ENCODE data around the gene EXD3. TPM values are rescaled to one million over a fixed set of nuclear protein-coding genes. Genes with fewer than 3 reads are reported as not detected.
A peak's percentile ranks its signal among the peaks of the same experiment; 100 is the strongest.

EXD3 gene
- total and polyA plus RNA-seq, 2 of the 4 experiments (the other 2 are of a cell fraction), result 1.1 to 7.4 TPM

DNA sequence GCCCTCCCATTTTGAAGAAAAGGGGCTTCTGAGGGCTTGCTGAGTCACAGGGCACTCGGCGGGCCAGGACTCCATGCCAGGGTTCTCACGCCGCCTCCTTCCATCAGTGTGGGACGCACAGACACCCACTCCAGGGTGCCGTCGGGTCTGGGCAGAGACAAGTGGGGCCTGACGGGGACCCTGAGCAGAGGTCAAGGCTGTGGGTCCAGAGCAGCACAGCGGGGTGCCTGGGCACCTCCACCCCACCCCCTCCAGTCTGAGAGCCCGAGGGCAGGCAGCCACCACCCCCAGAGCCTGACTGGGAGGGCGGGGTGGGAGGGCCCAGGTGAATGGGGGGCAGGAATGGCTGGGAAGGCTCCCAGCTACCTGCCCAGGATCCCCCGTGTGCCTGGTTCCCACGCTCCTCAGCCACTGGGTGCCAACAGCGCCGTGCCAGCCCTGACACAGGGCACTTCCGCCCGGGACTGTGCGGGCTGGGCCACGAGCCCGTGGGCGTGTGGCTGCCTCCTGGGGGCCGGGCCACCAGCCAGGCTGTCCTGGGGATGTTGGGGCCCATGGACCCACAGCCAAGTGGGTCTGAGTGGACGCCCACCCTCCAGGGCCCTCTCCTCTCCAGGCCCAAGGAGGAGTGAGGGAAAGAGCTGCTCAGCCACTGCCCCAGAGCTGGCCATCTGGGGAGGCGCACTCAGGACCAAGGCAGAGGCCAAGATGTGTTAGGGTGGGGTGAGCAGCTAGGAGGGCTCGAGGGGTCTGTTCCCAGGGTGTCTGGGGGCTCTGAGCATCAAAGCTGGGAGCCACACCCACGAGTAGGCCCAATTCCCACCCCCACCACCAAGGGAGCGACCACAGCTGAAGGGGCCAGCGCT is 110.7 kb downstream of the EXD3 start:
- CTCF ChIA-PET, result interaction anchor here (1.2 kb wide), 1 partner anchor 10 kb away, joined by 4 read pairs; the partner anchor contains the start of gene NRARP
- H3K4me3 ChIP-seq (ENCODE audit: insufficient read depth, low read depth, low read length), result no peak overlapping the region
- dilution Hi-C loops (cut with HindIII; ENCODE audit: low sequenced_read_pairs, unreplicated experiment), result no loop called here

More for the DNA sequence above, 110.7 kb downstream of the EXD3 start:
- no peak overlapping the region for H2BK5ac ChIP-seq (ENCODE audit: low read depth, low read length, poor library complexity, severe bottlenecking)
- no peak overlapping the region for H3K14ac ChIP-seq (replicated peaks; ENCODE audit: low read depth, low read length)
- no peaks in the 10 kb centered on the region for H4K20me1 ChIP-seq (ENCODE audit: insufficient read depth, low read length)
- POLR2A ChIA-PET (ENCODE audit: unreplicated experiment), result no interaction called here
- H2BK15ac ChIP-seq (ENCODE audit: low read depth, low read length), result no peak overlapping the region
- peak overlapping the region; percentile 78 for H2AK9ac ChIP-seq (replicated peaks; ENCODE audit: low read depth, low read length, poor library complexity)
- intact Hi-C loops (cut with micrococcal nuclease), result no loop called here
- no peak overlapping the region for H3K18ac ChIP-seq (ENCODE audit: low read depth, low read length)
- no peak overlapping the region for H4K5ac ChIP-seq (ENCODE audit: low read depth, low read length)
- ATAC-seq (ENCODE audit: low read depth) (no peak), DNase-seq (no peak)
- no peak overlapping the region for H2AFZ ChIP-seq (replicated peaks; ENCODE audit: low read length, poor library complexity)
- 92% methylated on average over 9 of the region's 28 CpGs; no CpG with 5 or more reads in 1 of the 2 experiments for WGBS, 2 experiments (ENCODE audit: extremely low coverage in 2 of 2, insufficient read length in 1 of 2)
- no peak overlapping the region for H3K4ac ChIP-seq (ENCODE audit: low read depth, low read length)
- H3K9me1 ChIP-seq (ENCODE audit: insufficient read depth, low read length), result no peaks in the 10 kb centered on the region
- no peak overlapping the region for H2BK120ac ChIP-seq (ENCODE audit: low read depth, low read length)
- TF ChIP-seq RCOR1 (IDR thresholded peaks at IDR 0.05; ENCODE audit: insufficient replicate concordance, low read length) (no peak), SMC3 (IDR thresholded peaks at IDR 0.05; ENCODE audit: low read depth, low read length) (no peak), CHD1 (IDR thresholded peaks at IDR 0.05; ENCODE audit: low read depth, low read length) (no peak), NFE2L2 (IDR thresholded peaks at IDR 0.05; ENCODE audit: low read depth, low read length) (no peak), RFX5 (IDR thresholded peaks at IDR 0.05; ENCODE audit: low read depth, low read length) (no peak), RAD21 (IDR thresholded peaks at IDR 0.05; ENCODE audit: low read length) (no peak), MAZ (IDR thresholded peaks at IDR 0.05; ENCODE audit: borderline replicate concordance, low read depth, low read length) (no peak), MXI1 (IDR thresholded peaks at IDR 0.05; ENCODE audit: borderline replicate concordance, low read depth, low read length) (no peak), FOS (IDR thresholded peaks at IDR 0.05; ENCODE audit: low read depth, low read length) (no peak)
- TF ChIP-seq, protein P1, sequence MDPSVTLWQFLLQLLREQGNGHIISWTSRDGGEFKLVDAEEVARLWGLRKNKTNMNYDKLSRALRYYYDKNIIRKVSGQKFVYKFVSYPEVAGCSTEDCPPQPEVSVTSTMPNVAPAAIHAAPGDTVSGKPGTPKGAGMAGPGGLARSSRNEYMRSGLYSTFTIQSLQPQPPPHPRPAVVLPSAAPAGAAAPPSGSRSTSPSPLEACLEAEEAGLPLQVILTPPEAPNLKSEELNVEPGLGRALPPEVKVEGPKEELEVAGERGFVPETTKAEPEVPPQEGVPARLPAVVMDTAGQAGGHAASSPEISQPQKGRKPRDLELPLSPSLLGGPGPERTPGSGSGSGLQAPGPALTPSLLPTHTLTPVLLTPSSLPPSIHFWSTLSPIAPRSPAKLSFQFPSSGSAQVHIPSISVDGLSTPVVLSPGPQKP (IDR thresholded peaks at IDR 0.05; ENCODE audit: borderline replicate concordance, low read depth, low read length), result no peak
- TF ChIP-seq, protein P2, sequence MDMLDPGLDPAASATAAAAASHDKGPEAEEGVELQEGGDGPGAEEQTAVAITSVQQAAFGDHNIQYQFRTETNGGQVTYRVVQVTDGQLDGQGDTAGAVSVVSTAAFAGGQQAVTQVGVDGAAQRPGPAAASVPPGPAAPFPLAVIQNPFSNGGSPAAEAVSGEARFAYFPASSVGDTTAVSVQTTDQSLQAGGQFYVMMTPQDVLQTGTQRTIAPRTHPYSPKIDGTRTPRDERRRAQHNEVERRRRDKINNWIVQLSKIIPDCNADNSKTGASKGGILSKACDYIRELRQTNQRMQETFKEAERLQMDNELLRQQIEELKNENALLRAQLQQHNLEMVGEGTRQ (IDR thresholded peaks at IDR 0.05; ENCODE audit: low read depth, low read length), result no peak
- TF ChIP-seq, protein P3, sequence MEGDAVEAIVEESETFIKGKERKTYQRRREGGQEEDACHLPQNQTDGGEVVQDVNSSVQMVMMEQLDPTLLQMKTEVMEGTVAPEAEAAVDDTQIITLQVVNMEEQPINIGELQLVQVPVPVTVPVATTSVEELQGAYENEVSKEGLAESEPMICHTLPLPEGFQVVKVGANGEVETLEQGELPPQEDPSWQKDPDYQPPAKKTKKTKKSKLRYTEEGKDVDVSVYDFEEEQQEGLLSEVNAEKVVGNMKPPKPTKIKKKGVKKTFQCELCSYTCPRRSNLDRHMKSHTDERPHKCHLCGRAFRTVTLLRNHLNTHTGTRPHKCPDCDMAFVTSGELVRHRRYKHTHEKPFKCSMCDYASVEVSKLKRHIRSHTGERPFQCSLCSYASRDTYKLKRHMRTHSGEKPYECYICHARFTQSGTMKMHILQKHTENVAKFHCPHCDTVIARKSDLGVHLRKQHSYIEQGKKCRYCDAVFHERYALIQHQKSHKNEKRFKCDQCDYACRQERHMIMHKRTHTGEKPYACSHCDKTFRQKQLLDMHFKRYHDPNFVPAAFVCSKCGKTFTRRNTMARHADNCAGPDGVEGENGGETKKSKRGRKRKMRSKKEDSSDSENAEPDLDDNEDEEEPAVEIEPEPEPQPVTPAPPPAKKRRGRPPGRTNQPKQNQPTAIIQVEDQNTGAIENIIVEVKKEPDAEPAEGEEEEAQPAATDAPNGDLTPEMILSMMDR (conservative IDR thresholded peaks at IDR 0.05; ENCODE audit: low read depth, low read length), result no peak
- H3K4me1 ChIP-seq (ENCODE audit: control insufficient read depth, insufficient read depth, low read length), result 0 out of 2 replicates have a peak, but pooled peaks cover 2% of the 10 kb centered on the region
- no peak overlapping the region for H2AK5ac ChIP-seq (ENCODE audit: low read depth, low read length)
- H3K23ac ChIP-seq (ENCODE audit: low read depth, low read length), result no peak overlapping the region
- no peak overlapping the region for H4K91ac ChIP-seq (ENCODE audit: insufficient read depth, low read depth, low read length)
- H2BK20ac ChIP-seq (ENCODE audit: low read depth, low read length), result no peak overlapping the region
- H3K36me3 ChIP-seq (ENCODE audit: control insufficient read depth, insufficient read depth, low read length), result no peaks in the 10 kb centered on the region
- H3K56ac ChIP-seq (ENCODE audit: extremely low read depth, insufficient read depth, low read length), result no peak overlapping the region
- H3K9me3 ChIP-seq (ENCODE audit: control insufficient read depth, insufficient read depth, low read length), result no peaks in the 10 kb centered on the region
- H4K8ac ChIP-seq (ENCODE audit: low read depth in 2 of 2, low read length in 2 of 2), result no peak overlapping the region
- H3K4me2 ChIP-seq (ENCODE audit: low read depth, low read length), result no peak overlapping the region
- no peak overlapping the region for H3K9ac ChIP-seq (ENCODE audit: low read depth, low read length)
- in situ Hi-C loops (cut with MboI; ENCODE audit: low sequenced_read_pairs), result no loop called here
- H3K79me1 ChIP-seq (ENCODE audit: low read depth in 1 of 2, low read length in 2 of 2), result no peaks in the 10 kb centered on the region
- peaks cover 1% of the 10 kb centered on the region; the same call in 1 of the 2 replicates for H3K27me3 ChIP-seq (ENCODE audit: control insufficient read depth, insufficient read depth, low read length)
- no peak overlapping the region for H3K27ac ChIP-seq (ENCODE audit: insufficient read depth, low read length)
- no TSS peak for BruUV-seq (replicated peaks)

Measured in IMR-90 (cell line).